ENCODE data around the gene FN1.

Gene FN1

GRCh38 chr2:215358312-215358845 is 77.5 kb downstream of the FN1 start:
- Histone ChIP-seq H3K9me3 (ENCODE audit: control insufficient read depth, insufficient read depth, low read depth, low read length) (no peaks in the 10 kb centered on the region), H3K36me3 (ENCODE audit: control insufficient read depth in 2 of 2, insufficient read depth in 1 of 2, low read length in 2 of 2) (peaks cover 25 to 54% of the 10 kb centered on the region in 2 experiments), H3K4me3 (ENCODE audit: low read depth, low read length) (no peak overlapping the region), H3K4me1 (ENCODE audit: control insufficient read depth, insufficient read depth, low read length) (no peaks in the 10 kb centered on the region), H3K27ac (ENCODE audit: extremely low read depth, low read depth, low read length) (no peak overlapping the region)
- TF ChIP-seq ZNF239 (tag by site-specific recombination; IDR thresholded peaks at IDR 0.05) (no peak), YY2 (tag by site-specific recombination; IDR thresholded peaks at IDR 0.05) (no peak), KLF10 (tag by site-specific recombination; IDR thresholded peaks at IDR 0.05) (no peak), ZNF664 (tag by site-specific recombination; IDR thresholded peaks at IDR 0.05) (no peak), BCL11B (tag by site-specific recombination; IDR thresholded peaks at IDR 0.05; ENCODE audit: low read depth) (no peak), ZNF394 (tag by site-specific recombination; IDR thresholded peaks at IDR 0.05; ENCODE audit: borderline replicate concordance) (no peak)
- TF ChIP-seq, protein P1, sequence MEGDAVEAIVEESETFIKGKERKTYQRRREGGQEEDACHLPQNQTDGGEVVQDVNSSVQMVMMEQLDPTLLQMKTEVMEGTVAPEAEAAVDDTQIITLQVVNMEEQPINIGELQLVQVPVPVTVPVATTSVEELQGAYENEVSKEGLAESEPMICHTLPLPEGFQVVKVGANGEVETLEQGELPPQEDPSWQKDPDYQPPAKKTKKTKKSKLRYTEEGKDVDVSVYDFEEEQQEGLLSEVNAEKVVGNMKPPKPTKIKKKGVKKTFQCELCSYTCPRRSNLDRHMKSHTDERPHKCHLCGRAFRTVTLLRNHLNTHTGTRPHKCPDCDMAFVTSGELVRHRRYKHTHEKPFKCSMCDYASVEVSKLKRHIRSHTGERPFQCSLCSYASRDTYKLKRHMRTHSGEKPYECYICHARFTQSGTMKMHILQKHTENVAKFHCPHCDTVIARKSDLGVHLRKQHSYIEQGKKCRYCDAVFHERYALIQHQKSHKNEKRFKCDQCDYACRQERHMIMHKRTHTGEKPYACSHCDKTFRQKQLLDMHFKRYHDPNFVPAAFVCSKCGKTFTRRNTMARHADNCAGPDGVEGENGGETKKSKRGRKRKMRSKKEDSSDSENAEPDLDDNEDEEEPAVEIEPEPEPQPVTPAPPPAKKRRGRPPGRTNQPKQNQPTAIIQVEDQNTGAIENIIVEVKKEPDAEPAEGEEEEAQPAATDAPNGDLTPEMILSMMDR (tag by site-specific recombination; IDR thresholded peaks at IDR 0.05): no peak
- TF ChIP-seq, protein P2, sequence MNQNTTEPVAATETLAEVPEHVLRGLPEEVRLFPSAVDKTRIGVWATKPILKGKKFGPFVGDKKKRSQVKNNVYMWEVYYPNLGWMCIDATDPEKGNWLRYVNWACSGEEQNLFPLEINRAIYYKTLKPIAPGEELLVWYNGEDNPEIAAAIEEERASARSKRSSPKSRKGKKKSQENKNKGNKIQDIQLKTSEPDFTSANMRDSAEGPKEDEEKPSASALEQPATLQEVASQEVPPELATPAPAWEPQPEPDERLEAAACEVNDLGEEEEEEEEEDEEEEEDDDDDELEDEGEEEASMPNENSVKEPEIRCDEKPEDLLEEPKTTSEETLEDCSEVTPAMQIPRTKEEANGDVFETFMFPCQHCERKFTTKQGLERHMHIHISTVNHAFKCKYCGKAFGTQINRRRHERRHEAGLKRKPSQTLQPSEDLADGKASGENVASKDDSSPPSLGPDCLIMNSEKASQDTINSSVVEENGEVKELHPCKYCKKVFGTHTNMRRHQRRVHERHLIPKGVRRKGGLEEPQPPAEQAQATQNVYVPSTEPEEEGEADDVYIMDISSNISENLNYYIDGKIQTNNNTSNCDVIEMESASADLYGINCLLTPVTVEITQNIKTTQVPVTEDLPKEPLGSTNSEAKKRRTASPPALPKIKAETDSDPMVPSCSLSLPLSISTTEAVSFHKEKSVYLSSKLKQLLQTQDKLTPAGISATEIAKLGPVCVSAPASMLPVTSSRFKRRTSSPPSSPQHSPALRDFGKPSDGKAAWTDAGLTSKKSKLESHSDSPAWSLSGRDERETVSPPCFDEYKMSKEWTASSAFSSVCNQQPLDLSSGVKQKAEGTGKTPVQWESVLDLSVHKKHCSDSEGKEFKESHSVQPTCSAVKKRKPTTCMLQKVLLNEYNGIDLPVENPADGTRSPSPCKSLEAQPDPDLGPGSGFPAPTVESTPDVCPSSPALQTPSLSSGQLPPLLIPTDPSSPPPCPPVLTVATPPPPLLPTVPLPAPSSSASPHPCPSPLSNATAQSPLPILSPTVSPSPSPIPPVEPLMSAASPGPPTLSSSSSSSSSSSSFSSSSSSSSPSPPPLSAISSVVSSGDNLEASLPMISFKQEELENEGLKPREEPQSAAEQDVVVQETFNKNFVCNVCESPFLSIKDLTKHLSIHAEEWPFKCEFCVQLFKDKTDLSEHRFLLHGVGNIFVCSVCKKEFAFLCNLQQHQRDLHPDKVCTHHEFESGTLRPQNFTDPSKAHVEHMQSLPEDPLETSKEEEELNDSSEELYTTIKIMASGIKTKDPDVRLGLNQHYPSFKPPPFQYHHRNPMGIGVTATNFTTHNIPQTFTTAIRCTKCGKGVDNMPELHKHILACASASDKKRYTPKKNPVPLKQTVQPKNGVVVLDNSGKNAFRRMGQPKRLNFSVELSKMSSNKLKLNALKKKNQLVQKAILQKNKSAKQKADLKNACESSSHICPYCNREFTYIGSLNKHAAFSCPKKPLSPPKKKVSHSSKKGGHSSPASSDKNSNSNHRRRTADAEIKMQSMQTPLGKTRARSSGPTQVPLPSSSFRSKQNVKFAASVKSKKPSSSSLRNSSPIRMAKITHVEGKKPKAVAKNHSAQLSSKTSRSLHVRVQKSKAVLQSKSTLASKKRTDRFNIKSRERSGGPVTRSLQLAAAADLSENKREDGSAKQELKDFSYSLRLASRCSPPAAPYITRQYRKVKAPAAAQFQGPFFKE (tag by site-specific recombination; IDR thresholded peaks at IDR 0.05; ENCODE audit: borderline replicate concordance): no peak
- TF ChIP-seq, protein P3, sequence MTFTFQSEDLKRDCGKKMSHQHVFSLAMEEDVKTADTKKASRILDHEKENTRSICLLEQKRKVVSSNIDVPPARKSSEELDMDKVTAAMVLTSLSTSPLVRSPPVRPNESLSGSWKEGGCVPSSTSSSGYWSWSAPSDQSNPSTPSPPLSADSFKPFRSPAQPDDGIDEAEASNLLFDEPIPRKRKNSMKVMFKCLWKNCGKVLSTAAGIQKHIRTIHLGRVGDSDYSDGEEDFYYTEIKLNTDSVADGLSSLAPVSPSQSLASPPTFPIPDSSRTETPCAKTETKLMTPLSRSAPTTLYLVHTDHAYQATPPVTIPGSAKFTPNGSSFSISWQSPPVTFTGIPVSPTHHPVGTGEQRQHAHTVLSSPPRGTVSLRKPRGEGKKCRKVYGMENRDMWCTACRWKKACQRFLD (tag by site-specific recombination; IDR thresholded peaks at IDR 0.05): no peak
- ChIA-PET POLR2A (no interaction called here), CTCF (no interaction called here)

DNA sequence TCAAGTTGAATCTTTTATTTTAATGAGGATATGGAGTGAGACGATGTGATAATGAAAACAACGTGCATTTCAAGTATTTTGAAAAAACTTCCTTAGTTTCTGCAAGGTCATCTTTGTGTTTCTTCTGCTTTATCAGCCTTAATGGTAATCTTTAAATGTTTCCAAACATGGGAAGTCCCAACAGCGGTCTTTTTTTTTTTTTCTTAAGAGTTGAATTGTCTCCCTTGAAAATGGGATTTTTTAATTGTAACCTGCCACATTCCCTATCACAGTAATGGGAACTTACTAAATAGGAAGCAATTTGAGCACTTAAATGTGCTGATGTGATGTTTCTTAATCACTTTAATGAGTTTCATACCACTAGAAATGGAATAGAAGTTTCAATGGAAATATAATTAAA is 78.2 kb downstream of the FN1 start:
- Histone ChIP-seq H3K27ac (ENCODE audit: extremely low read depth, low read depth, low read length) (no peak overlapping the region), H3K4me3 (ENCODE audit: low read depth, low read length) (no peak overlapping the region), H3K9me3 (ENCODE audit: control insufficient read depth, insufficient read depth, low read depth, low read length) (no peaks in the 10 kb centered on the region), H3K36me3 (ENCODE audit: control insufficient read depth in 2 of 2, insufficient read depth in 1 of 2, low read length in 2 of 2) (peaks cover 22 to 47% of the 10 kb centered on the region in 2 experiments), H3K4me1 (ENCODE audit: control insufficient read depth, insufficient read depth, low read length) (no peaks in the 10 kb centered on the region)
- ChIA-PET POLR2A (no interaction called here), CTCF (no interaction called here)
- TF ChIP-seq ZNF26 (tag by site-specific recombination; IDR thresholded peaks at IDR 0.05) (no peak), ZNF571 (tag by site-specific recombination; IDR thresholded peaks at IDR 0.05) (no peak), ZNF133 (tag by site-specific recombination; IDR thresholded peaks at IDR 0.05) (no peak), GFI1B (tag by site-specific recombination; IDR thresholded peaks at IDR 0.05) (no peak), ZBTB7A (tag by site-specific recombination; IDR thresholded peaks at IDR 0.05; ENCODE audit: low read depth) (no peak), ZFP3 (tag by site-specific recombination; IDR thresholded peaks at IDR 0.05; ENCODE audit: low read depth) (no peak), KLF1 (tag by site-specific recombination; IDR thresholded peaks at IDR 0.05) (no peak), ZBTB48 (tag by site-specific recombination; IDR thresholded peaks at IDR 0.05) (no peak), ZNF596 (tag by site-specific recombination; IDR thresholded peaks at IDR 0.05) (no peak)
- TF ChIP-seq, protein P4, sequence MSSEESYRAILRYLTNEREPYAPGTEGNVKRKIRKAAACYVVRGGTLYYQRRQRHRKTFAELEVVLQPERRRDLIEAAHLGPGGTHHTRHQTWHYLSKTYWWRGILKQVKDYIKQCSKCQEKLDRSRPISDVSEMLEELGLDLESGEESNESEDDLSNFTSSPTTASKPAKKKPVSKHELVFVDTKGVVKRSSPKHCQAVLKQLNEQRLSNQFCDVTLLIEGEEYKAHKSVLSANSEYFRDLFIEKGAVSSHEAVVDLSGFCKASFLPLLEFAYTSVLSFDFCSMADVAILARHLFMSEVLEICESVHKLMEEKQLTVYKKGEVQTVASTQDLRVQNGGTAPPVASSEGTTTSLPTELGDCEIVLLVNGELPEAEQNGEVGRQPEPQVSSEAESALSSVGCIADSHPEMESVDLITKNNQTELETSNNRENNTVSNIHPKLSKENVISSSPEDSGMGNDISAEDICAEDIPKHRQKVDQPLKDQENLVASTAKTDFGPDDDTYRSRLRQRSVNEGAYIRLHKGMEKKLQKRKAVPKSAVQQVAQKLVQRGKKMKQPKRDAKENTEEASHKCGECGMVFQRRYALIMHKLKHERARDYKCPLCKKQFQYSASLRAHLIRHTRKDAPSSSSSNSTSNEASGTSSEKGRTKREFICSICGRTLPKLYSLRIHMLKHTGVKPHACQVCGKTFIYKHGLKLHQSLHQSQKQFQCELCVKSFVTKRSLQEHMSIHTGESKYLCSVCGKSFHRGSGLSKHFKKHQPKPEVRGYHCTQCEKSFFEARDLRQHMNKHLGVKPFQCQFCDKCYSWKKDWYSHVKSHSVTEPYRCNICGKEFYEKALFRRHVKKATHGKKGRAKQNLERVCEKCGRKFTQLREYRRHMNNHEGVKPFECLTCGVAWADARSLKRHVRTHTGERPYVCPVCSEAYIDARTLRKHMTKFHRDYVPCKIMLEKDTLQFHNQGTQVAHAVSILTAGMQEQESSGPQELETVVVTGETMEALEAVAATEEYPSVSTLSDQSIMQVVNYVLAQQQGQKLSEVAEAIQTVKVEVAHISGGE (tag by site-specific recombination; conservative IDR thresholded peaks at IDR 0.05; ENCODE audit: low read depth): no peak
